Rectal smooth muscle tissue (tissue), 1 donor: ENCODE measurements around the gene MEF2B.

Experiments
- H3K27ac ChIP-seq: one replicate; pipeline ENCODE4 v1.7.0; 2013; ENCODE audit warnings: low read depth, low read length, inconsistent platforms
- H3K27me3 ChIP-seq: one replicate; pipeline ENCODE4 v1.7.0; 2013; ENCODE audit warnings: low read length; ENCODE audit not compliant: control insufficient read depth, insufficient read depth
- H3K36me3 ChIP-seq: one replicate; pipeline ENCODE4 v1.7.0; 2013; ENCODE audit warnings: low read length; ENCODE audit not compliant: control insufficient read depth, insufficient read depth
- H3K4me1 ChIP-seq: one replicate; pipeline ENCODE4 v1.7.0; 2013; ENCODE audit warnings: low read length; ENCODE audit not compliant: control insufficient read depth, insufficient read depth
- H3K4me3 ChIP-seq: one replicate; pipeline ENCODE4 v1.7.0; 2013; ENCODE audit warnings: low read length
- H3K9ac ChIP-seq: one replicate; pipeline ENCODE4 v1.7.0; 2013; ENCODE audit warnings: low read length

The MEF2B gene

DNA sequence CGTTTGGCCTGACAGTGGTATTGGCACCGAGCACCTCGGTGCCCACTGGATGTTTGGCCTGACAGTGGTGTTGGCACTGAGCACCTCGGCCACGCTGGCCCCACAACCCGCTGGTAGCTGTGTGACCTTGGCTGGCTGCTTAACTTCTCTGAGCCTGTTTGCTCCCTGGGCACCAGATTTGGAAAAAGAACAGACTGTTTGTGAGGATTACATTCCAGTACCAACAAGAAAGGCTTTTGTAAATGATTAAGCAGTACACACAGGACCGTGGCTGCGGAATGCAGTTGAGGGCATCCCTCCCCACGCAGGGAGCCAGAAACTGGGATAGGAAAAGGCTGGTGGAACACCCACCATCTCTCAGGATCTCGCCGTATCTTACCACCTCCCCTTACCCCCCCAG lies 74.4 kb downstream of the MEF2B start:
- Histone ChIP-seq H3K27me3 (no peaks in the 10 kb centered on the region), H3K9ac (no peak overlapping the region), H3K36me3 (peaks cover 3% of the 10 kb centered on the region), H3K4me1 (no peaks in the 10 kb centered on the region), H3K27ac (no peak overlapping the region), H3K4me3 (no peak overlapping the region)
